OCI-LY3 (cell line): ENCODE data around the gene SWT1.

Experiments used
- EZH2phosphoT487 ChIP-seq: fragments of 200-600 bp; shearing (Covaris generic); IDR thresholded peaks from 2 replicates; pipeline ENCODE4 v1.6.1; 2018; ENCODE audit warnings: antibody characterized with exemption, mixed run types, low read depth
- TF ChIP-seq, protein P1 (sequence below): fragments of 200-600, 300-600 bp; sonication (generic); IDR thresholded peaks from 2 replicates; pipeline ENCODE4 v1.5.1; 2014; ENCODE audit warnings: antibody characterized with exemption, low read length, low read depth

DNA sequence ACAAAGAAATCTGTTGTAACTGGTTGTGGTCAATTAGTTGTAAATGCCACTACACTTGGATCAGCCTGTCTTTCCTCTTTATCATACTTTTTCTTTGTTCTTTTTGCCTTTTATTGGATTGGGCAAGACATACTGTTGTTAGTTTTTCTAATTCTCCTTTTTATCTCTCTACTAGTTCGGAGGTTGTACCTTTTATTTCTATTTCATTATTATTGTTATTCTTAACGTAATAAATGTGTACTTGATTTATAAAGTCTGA is 100.9 kb downstream of the SWT1 start:
- TF ChIP-seq, protein P1, sequence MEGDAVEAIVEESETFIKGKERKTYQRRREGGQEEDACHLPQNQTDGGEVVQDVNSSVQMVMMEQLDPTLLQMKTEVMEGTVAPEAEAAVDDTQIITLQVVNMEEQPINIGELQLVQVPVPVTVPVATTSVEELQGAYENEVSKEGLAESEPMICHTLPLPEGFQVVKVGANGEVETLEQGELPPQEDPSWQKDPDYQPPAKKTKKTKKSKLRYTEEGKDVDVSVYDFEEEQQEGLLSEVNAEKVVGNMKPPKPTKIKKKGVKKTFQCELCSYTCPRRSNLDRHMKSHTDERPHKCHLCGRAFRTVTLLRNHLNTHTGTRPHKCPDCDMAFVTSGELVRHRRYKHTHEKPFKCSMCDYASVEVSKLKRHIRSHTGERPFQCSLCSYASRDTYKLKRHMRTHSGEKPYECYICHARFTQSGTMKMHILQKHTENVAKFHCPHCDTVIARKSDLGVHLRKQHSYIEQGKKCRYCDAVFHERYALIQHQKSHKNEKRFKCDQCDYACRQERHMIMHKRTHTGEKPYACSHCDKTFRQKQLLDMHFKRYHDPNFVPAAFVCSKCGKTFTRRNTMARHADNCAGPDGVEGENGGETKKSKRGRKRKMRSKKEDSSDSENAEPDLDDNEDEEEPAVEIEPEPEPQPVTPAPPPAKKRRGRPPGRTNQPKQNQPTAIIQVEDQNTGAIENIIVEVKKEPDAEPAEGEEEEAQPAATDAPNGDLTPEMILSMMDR: no peak
- no peak for TF ChIP-seq EZH2phosphoT487
